SK-N-SH treated with all-trans-retinoic acid at 6 μM for 48 hours (cell line): ENCODE results near the gene FAM135A.

Source experiments
- ATAC-seq: fragments of 200-7000 bp; cut with Tn5 transposase; 3 replicates; pipeline ENCODE4 v1.9.1; 2020; ENCODE audit warnings: mild to moderate bottlenecking, moderate library complexity
- ARNTL ChIP-seq: fragments of 450-650 bp; formaldehyde crosslinking; IDR thresholded peaks from 2 replicates; pipeline ENCODE4 v1.5.0; 2020; ENCODE audit warnings: low read depth, mild to moderate bottlenecking, moderate library complexity, borderline replicate concordance
- BACH2 ChIP-seq: fragments of 250-450 bp; sonication (Bioruptor Pico); IDR thresholded peaks from 2 replicates; pipeline ENCODE4 v1.9.0; 2021; ENCODE audit warnings: mild to moderate bottlenecking, borderline replicate concordance
- CSDC2 ChIP-seq: fragments of 250-450 bp; sonication (Bioruptor Pico); IDR thresholded peaks from 2 replicates; pipeline ENCODE4 v1.5.0; 2020; ENCODE audit warnings: mild to moderate bottlenecking, moderate library complexity
- ESRRG ChIP-seq: fragments of 250-450 bp; sonication (Bioruptor Pico); IDR thresholded peaks from 2 replicates; pipeline ENCODE4 v1.6.1; 2021; ENCODE audit warnings: mild to moderate bottlenecking
- GLIS3 ChIP-seq: fragments of 250-450 bp; sonication (Bioruptor Pico); IDR thresholded peaks from 2 replicates; pipeline ENCODE4 v1.5.0; 2020; ENCODE audit warnings: mild to moderate bottlenecking, moderate library complexity
- ISL1 ChIP-seq: fragments of 250-450 bp; sonication (Bioruptor Pico); IDR thresholded peaks from 2 replicates; pipeline ENCODE4 v2.1.2; 2022; ENCODE audit warnings: mild to moderate bottlenecking, moderate library complexity
- OSR1 ChIP-seq: fragments of 250-450 bp; sonication (Bioruptor Pico); IDR thresholded peaks from 2 replicates; pipeline ENCODE4 v1.8.0; 2022; ENCODE audit warnings: moderate library complexity, mild to moderate bottlenecking, inconsistent platforms
- PATZ1 ChIP-seq: fragments of 250-450 bp; sonication (Bioruptor Pico); IDR thresholded peaks from 2 replicates; pipeline ENCODE4 v1.8.0; 2020; ENCODE audit warnings: mild to moderate bottlenecking, moderate library complexity, borderline replicate concordance
- RARB ChIP-seq: fragments of 250-450 bp; sonication (Bioruptor Pico); IDR thresholded peaks from 2 replicates; pipeline ENCODE4 v1.8.0; 2021; ENCODE audit warnings: mild to moderate bottlenecking, moderate library complexity
- SNAI2 ChIP-seq: fragments of 250-450 bp; sonication (Bioruptor Pico); IDR thresholded peaks from 2 replicates; pipeline ENCODE4 v1.5.0; 2020; ENCODE audit warnings: mild to moderate bottlenecking, moderate library complexity
- TCF4 ChIP-seq: fragments of 250-450 bp; sonication (Bioruptor Pico); IDR thresholded peaks from 2 replicates; pipeline ENCODE4 v1.8.0; 2021; ENCODE audit warnings: mild to moderate bottlenecking, moderate library complexity, borderline replicate concordance
- TOX ChIP-seq: fragments of 250-450 bp; sonication (Bioruptor Pico); IDR thresholded peaks from 2 replicates; pipeline ENCODE4 v1.8.0; 2021; ENCODE audit warnings: mild to moderate bottlenecking, moderate library complexity, borderline replicate concordance
- ZC3H10 ChIP-seq: fragments of 250-450 bp; sonication (Bioruptor Pico); IDR thresholded peaks from 2 replicates; pipeline ENCODE4 v1.5.1; 2021; ENCODE audit warnings: mild to moderate bottlenecking, moderate library complexity
- ZFP3 ChIP-seq: fragments of 250-450 bp; sonication (Bioruptor Pico); IDR thresholded peaks from 2 replicates; pipeline ENCODE4 v1.5.0; 2020; ENCODE audit warnings: mild to moderate bottlenecking, moderate library complexity
- ZFP30 ChIP-seq: fragments of 450-650 bp; formaldehyde crosslinking; IDR thresholded peaks from 2 replicates; pipeline ENCODE4 v1.5.0; 2022; ENCODE audit warnings: mild to moderate bottlenecking, moderate library complexity
- ZNF565 ChIP-seq: fragments of 450-650 bp; formaldehyde crosslinking; conservative IDR thresholded peaks from 2 replicates; pipeline ENCODE4 v1.5.0; 2020; ENCODE audit warnings: low read depth, mild to moderate bottlenecking, moderate library complexity
- ZNF70 ChIP-seq: fragments of 450-650 bp; formaldehyde crosslinking; IDR thresholded peaks from 2 replicates; pipeline ENCODE4 v1.5.0; 2020; ENCODE audit warnings: mild to moderate bottlenecking, moderate library complexity
- ZNF8 ChIP-seq: fragments of 450-650 bp; formaldehyde crosslinking; IDR thresholded peaks from 2 replicates; pipeline ENCODE4 v1.5.0; 2020; ENCODE audit warnings: mild to moderate bottlenecking, moderate library complexity
- TF ChIP-seq, protein P1 (sequence below): fragments of 250-450 bp; sonication (Bioruptor Pico); IDR thresholded peaks from 2 replicates; pipeline ENCODE4 v1.5.1; 2020; ENCODE audit warnings: low read depth, mild to moderate bottlenecking, moderate library complexity
- TF ChIP-seq, protein P2 (sequence below): fragments of 250-450 bp; sonication (Bioruptor Pico); IDR thresholded peaks from 2 replicates; pipeline ENCODE4 v1.5.0; 2020; ENCODE audit warnings: mild to moderate bottlenecking, moderate library complexity
- TF ChIP-seq, protein P3 (sequence below): fragments of 250-450 bp; sonication (Bioruptor Pico); IDR thresholded peaks from 2 replicates; pipeline ENCODE4 v1.5.1; 2021; ENCODE audit warnings: mild to moderate bottlenecking, moderate library complexity
- TF ChIP-seq, protein P4 (sequence below): fragments of 250-450 bp; sonication (Bioruptor Pico); IDR thresholded peaks from 2 replicates; pipeline ENCODE4 v1.8.0; 2021; ENCODE audit warnings: low read depth, mild to moderate bottlenecking, moderate library complexity, borderline replicate concordance

FAM135A gene

GRCh38 chr6:70424291-70424690 is 11.0 kb downstream of the FAM135A start:
- TF ChIP-seq BACH2 (no peak), PATZ1 (no peak), ZC3H10 (CRISPR knock-in tag) (no peak), ZFP3 (CRISPR knock-in tag) (no peak), ESRRG (no peak), GLIS3 (CRISPR knock-in tag) (no peak), SNAI2 (CRISPR knock-in tag) (no peak), ZFP30 (CRISPR knock-in tag) (no peak), ZNF565 (CRISPR knock-in tag) (no peak), ZNF8 (CRISPR knock-in tag) (no peak), ISL1 (CRISPR knock-in tag) (no peak)
- TF ChIP-seq, protein P1, sequence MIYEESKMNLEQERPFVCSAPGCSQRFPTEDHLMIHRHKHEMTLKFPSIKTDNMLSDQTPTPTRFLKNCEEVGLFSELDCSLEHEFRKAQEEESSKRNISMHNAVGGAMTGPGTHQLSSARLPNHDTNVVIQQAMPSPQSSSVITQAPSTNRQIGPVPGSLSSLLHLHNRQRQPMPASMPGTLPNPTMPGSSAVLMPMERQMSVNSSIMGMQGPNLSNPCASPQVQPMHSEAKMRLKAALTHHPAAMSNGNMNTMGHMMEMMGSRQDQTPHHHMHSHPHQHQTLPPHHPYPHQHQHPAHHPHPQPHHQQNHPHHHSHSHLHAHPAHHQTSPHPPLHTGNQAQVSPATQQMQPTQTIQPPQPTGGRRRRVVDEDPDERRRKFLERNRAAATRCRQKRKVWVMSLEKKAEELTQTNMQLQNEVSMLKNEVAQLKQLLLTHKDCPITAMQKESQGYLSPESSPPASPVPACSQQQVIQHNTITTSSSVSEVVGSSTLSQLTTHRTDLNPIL = no peak
- TF ChIP-seq, protein P2, sequence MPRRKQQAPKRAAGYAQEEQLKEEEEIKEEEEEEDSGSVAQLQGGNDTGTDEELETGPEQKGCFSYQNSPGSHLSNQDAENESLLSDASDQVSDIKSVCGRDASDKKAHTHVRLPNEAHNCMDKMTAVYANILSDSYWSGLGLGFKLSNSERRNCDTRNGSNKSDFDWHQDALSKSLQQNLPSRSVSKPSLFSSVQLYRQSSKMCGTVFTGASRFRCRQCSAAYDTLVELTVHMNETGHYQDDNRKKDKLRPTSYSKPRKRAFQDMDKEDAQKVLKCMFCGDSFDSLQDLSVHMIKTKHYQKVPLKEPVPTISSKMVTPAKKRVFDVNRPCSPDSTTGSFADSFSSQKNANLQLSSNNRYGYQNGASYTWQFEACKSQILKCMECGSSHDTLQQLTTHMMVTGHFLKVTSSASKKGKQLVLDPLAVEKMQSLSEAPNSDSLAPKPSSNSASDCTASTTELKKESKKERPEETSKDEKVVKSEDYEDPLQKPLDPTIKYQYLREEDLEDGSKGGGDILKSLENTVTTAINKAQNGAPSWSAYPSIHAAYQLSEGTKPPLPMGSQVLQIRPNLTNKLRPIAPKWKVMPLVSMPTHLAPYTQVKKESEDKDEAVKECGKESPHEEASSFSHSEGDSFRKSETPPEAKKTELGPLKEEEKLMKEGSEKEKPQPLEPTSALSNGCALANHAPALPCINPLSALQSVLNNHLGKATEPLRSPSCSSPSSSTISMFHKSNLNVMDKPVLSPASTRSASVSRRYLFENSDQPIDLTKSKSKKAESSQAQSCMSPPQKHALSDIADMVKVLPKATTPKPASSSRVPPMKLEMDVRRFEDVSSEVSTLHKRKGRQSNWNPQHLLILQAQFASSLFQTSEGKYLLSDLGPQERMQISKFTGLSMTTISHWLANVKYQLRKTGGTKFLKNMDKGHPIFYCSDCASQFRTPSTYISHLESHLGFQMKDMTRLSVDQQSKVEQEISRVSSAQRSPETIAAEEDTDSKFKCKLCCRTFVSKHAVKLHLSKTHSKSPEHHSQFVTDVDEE (CRISPR knock-in tag) = no peak
- TF ChIP-seq, protein P3, sequence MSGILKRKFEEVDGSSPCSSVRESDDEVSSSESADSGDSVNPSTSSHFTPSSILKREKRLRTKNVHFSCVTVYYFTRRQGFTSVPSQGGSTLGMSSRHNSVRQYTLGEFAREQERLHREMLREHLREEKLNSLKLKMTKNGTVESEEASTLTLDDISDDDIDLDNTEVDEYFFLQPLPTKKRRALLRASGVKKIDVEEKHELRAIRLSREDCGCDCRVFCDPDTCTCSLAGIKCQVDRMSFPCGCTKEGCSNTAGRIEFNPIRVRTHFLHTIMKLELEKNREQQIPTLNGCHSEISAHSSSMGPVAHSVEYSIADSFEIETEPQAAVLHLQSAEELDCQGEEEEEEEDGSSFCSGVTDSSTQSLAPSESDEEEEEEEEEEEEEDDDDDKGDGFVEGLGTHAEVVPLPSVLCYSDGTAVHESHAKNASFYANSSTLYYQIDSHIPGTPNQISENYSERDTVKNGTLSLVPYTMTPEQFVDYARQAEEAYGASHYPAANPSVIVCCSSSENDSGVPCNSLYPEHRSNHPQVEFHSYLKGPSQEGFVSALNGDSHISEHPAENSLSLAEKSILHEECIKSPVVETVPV = no peak
- TF ChIP-seq, protein P4, sequence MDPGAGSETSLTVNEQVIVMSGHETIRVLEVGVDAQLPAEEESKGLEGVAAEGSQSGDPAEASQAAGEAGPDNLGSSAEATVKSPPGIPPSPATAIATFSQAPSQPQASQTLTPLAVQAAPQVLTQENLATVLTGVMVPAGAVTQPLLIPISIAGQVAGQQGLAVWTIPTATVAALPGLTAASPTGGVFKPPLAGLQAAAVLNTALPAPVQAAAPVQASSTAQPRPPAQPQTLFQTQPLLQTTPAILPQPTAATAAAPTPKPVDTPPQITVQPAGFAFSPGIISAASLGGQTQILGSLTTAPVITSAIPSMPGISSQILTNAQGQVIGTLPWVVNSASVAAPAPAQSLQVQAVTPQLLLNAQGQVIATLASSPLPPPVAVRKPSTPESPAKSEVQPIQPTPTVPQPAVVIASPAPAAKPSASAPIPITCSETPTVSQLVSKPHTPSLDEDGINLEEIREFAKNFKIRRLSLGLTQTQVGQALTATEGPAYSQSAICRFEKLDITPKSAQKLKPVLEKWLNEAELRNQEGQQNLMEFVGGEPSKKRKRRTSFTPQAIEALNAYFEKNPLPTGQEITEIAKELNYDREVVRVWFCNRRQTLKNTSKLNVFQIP = no peak

DNA sequence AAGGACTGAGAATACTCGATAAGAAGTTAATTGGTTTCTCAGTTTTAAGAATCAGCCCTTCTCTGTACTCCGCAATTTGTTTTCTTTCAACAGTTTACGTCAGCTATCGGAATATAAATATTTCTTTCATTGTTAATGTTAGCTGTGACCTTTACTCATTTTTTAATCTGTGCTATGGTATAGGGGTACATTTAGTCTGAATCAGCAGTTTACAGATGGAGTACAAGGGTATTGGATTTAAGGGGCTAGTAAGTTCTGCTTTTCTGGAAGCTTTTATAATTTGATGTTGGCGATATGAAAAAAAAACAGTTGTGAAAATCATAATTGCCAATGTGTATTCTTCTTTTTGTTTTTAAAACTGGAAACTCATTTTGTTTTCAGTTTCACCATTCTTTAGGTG is 23.0 kb downstream of the FAM135A start:
- no peak for TF ChIP-seq TOX (CRISPR knock-in tag)
- TF ChIP-seq, protein P1 = no peak
- TF ChIP-seq ISL1 (CRISPR knock-in tag) = no peak
- TF ChIP-seq, protein P2 (CRISPR knock-in tag) = no peak
- TF ChIP-seq RARB = no peak
- no peak for TF ChIP-seq TCF4 (CRISPR knock-in tag)
- no peak for TF ChIP-seq ZFP3 (CRISPR knock-in tag)
- TF ChIP-seq SNAI2 (CRISPR knock-in tag) = no peak
- no peak for TF ChIP-seq ZC3H10 (CRISPR knock-in tag)
- TF ChIP-seq CSDC2 (CRISPR knock-in tag) = no peak
- no peak for TF ChIP-seq ZFP30 (CRISPR knock-in tag)
- TF ChIP-seq, protein P4 = no peak
- TF ChIP-seq GLIS3 (CRISPR knock-in tag) = no peak
- no peak for TF ChIP-seq PATZ1
- no peak for TF ChIP-seq ZNF70 (CRISPR knock-in tag)
- no peak for TF ChIP-seq ZNF565 (CRISPR knock-in tag)
- TF ChIP-seq ESRRG = no peak
- no peak for TF ChIP-seq OSR1 (CRISPR knock-in tag)
- no peak for TF ChIP-seq BACH2
- TF ChIP-seq ARNTL = no peak
- no peak for ATAC-seq

More at GRCh38 chr6:70424291-70424690, 11.0 kb downstream of the FAM135A start:
- no peak for ATAC-seq
